ENCODE data around the gene OPN1SW.

DNA sequence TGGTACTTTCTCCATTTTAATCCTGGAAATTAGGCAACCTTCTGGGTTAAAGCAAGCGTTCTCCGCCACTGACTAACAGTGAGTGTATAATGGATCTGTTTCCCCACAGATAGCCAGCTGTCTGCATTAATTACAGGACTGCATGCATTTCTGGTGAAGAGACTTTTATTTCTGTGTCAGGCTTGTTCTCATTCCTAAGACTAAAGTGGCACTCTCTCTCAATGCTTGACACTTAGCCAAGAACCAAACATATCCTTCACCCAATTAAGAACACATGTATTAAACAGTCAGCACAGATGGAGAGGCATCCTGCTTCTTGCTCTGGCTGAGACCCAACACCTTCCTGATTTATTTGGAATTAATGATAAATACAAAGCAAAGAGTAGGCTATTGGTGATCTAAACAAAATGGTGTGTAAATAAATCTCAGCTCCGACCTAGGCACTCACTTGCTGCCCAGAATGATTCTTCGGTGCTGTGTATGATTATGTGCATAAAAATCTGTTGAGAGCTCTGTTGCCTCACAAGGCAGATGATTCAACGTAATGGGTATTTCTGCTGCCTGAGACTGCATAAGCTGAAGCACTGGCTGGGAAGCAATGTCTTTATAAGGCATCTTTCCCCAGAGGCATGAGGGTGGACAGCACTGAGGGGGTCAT lies 19.6 kb downstream of the OPN1SW start:
- TF ChIP-seq POLR2A (IDR thresholded peaks at IDR 0.05) (no peak), CTCF (IDR thresholded peaks at IDR 0.05) (no peak), POLR2AphosphoS5 (IDR thresholded peaks at IDR 0.05) (peak in 1 of 3 donors; percentile 49), EP300 (IDR thresholded peaks at IDR 0.05; ENCODE audit: low read depth) (peak; percentile 56)

Data from transverse colon (tissue), 4 donors.